GM21529 (cell line): ENCODE results near the gene DHX38.
"Not testable (repeated sequence)": the region's sequence is repeated elsewhere in the genome, so short reads cannot be mapped to it uniquely, and the experiment has no call there.

Source experiments
- ATAC-seq: cut with Tn5 transposase; IDR thresholded peaks from one replicate; pipeline ENCODE4 v1.9.1; 2021; ENCODE audit not compliant: unreplicated experiment

The DHX38 gene

DNA sequence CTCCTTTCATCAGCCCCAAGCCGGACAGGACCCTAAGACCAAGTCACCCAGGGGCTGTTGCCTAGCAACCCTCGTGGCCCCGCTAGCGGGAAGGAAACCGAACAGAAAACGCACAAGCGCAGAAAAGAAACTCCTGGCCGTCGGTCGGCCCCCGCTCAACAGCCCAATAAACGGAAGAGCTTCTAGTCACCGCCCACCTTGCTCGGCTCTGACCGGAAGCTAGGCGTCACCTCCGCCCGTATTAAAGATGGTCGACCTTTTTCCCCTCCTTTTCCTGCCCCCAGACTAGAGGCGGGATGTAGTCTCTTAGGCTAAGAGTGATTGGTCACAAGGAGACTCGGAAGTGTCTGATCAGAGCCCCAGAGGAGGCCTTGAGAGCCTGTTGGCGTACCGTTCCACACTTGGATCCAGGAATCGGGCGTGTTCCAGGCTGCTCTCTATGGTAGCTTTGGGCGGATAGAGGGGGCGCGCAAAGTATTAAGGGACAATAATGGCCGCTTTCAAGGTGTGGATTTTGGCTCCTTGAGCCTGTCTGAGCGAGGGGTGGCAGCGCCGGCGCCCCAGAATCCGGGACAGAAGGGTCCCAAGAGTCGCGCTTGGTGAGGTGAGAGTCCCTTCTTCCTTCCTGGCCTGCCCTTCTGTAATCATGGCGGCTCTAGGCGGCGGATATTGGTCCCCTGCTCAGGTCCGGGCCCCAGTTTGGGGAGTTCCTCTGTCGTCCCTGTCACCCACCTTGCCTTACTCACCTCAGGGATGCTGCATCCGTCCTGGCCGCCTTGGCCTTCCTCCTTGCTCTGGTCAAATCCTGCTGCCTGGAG, at the start of gene DHX38, which contains the start of gene TXNL4B:
TSS of gene DHX38 (plus strand) at position 400 of the 818 bp plus-strand sequence. CDS start 2,311 bp downstream, outside the sequence.
TSS of gene TXNL4B (minus strand) at position 173 of the 818 bp plus-strand sequence. CDS start 2,871 bp downstream, outside the sequence.
- ATAC-seq, result peak; percentile 97

DNA sequence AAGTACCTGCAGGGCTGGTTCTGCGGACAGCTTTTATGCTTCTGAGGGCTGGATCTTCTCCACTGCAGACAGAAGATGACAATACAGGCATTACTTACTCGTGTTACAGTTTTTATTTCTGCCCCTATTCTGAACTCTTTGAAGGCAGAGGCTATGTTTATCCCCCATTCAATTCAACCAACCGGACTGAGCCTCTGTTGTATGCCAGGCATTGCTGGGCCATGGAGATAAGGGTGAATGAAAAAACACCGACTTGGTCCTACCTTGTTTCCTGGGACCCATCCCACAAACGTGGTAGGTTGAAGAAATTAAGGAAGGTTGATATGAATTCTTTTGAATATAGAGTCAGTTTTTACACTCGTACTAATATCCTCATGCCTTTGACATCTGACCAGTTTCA, 49.4 kb upstream of the DHX38 start:
- ATAC-seq, result no peak

DNA sequence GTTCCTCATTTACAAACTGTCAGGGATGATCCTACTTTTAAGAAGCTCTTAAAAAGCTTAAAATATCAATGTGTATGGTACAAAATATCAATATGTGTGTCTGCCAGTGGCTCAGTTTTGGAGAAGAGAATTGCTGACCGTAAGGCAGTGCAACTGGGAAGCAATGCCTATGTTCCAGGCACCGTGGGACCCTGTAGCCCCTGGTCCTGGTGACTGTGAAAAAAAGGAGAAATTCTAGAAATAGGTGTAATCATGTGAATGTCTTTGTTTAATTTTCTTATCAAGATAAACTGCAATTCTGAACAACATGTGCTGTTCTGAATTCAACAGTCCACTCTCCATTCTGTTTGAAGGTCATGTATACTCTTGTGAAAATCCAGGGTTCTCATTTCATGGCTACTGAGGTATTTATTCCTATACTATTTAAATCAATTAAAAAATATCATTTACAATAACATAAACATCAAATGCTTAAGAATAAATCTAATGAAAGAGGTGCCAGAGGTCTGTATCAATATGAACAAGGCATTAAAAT, 48.8 kb upstream of the DHX38 start:
- ATAC-seq, result no peak

DNA sequence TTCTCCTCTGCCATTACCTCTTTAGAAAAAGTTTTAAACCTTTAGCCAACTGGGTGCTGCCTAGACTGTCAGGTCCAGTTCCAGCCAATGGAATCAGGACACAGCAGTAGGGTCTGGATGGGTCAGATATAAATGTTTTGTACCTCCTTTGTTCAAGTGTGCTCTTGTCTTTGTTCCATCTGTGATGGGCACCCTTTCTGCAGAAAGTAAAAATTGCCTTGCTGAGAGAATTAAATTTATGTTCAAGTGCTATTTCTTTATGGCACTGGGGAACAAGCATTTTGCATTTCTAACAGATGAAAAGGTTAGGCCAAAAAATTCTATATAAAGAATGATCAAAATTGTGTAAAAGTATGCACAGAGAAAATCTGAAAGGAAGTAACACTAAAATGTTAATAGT, 44.5 kb upstream of the DHX38 start:
- ATAC-seq, result no peak

DNA sequence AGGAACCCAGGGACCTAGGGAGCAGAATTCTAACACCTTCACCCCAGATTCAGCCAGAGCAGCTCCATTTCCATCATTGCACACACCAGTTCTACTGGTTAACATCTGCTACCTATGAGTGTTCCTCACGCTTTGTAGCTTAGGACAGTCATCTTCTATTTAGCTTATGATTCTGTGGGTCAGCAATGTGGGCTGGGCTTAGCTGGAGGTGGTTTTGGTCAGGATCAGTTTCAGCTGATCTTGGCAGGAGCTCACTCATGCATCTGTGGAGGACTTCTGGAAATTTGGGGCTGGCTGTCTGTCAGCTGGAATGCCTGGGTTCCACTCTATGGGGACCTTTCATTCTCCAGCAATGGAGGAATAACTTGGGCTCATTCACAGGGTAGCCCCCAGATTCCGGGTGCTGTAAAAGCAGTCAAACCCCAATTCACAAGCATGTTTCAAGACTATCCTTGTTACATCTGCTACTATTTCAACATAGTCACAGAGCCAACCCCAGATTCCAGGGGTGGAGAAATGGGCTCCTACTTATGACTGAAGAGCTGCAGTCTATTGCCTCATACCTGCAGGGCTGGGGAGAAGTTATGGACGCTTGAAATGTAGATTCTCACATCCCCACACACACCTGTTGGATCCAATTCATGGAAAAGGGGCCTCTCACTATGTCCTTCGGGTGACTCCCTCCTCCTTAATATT, 42.7 kb upstream of the DHX38 start:
- no peak for ATAC-seq

DNA sequence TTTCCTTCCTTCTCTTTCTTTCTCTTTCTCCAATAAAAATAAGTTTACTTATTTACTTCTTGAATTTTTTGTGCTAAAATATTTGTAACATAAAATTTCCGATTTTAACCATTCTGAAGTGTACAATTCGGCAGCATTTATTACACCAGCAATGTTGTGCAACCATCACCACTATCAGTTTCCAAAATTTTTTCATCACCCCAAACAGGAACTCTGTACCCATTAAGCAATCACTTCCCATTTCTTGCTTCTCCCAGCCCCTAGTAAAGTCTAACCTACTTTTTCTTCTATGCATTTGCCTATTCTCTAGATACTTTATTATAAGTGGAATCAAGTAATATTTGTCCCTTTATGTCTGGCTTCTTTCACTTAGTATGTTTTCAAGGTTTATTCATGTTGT, 41.8 kb upstream of the DHX38 start:
- no peak for ATAC-seq

DNA sequence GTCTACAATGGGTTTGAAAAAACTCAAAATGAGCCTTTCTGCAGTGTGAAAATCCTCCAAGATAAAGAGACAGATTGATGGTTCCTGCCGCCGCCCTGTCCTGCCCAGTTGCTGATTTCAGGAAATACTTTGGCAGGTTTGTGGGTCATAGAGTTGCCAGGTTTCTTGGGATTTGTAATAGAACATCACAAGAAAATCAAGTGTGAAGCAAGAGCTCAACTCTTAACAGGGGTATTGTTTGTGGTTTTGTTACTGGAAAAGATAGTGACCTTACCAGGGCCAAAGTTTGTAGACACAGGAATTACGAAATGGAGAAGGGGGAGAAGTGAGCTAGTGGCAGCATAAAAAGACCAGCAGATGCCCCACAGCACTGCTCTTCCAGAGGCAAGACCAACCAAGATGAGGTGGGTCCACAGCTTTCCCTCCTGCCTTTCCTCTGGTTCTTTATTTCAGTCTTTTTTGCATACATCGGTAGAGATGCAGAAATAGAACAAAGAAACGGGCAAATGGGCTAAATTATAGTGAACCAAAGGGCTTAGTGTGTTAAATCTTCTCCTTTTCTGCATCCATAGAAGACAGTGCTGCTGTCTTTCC, 39.3 kb upstream of the DHX38 start, which contains the start of gene HP:
TSS of gene HP (plus strand) at position 252 of the 594 bp plus-strand sequence. CDS start at position 400, 148 bp downstream.
- not testable (repeated sequence) for ATAC-seq

DNA sequence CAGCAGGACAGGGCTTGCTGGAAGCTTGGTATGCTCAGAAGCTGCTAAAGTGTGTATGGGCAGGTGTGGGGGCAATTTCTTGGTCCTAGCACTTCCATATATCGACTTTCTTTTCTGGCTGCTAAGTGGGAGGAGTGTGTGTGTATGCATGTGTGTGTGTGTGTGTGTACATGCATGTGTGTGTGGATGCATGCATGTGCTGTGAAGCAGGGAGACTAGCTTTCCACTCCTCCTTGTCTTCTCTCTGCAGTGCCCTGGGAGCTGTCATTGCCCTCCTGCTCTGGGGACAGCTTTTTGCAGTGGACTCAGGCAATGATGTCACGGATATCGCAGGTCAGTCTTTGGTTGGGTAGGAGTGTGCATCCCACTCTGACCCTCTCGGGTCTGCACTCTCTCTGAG, 37.7 kb upstream of the DHX38 start:
- ATAC-seq, result no peak

DNA sequence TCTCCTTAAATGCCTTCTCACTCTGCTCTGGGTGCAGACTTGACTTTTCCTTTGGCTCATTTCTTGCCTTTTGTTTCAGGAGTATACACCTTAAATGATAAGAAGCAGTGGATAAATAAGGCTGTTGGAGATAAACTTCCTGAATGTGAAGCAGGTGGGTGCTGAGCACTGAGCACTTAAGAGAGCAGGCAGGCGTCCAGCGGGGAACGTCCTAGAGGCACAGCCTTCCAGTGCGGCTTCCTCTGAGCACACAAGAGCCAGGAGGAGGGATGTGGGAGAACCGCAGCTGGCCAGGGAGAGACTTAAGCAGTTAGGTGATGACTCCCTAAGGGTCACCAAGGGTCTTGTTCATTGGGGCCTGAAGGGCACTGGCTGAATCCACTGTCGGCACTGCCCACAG, 36.3 kb upstream of the DHX38 start:
- not testable (repeated sequence) for ATAC-seq

DNA sequence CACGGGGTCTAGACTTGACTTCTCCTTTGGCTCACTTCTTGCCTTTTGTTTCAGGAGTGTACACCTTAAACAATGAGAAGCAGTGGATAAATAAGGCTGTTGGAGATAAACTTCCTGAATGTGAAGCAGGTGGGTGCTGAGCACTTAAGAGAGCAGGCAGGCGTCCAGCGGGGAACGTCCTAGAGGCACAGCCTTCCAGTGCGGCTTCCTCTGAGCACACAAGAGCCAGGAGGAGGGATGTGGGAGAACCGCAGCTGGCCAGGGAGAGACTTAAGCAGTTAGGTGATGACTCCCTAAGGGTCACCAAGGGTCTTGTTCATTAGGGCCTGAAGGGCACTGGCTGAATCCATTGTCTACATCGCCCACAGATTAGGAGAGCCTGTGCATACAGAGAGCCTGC, 34.6 kb upstream of the DHX38 start:
- ATAC-seq, result not testable (repeated sequence)

DNA sequence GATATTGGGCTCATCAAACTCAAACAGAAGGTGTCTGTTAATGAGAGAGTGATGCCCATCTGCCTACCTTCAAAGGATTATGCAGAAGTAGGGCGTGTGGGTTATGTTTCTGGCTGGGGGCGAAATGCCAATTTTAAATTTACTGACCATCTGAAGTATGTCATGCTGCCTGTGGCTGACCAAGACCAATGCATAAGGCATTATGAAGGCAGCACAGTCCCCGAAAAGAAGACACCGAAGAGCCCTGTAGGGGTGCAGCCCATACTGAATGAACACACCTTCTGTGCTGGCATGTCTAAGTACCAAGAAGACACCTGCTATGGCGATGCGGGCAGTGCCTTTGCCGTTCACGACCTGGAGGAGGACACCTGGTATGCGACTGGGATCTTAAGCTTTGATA, 33.2 kb upstream of the DHX38 start:
- ATAC-seq, result no peak

DNA sequence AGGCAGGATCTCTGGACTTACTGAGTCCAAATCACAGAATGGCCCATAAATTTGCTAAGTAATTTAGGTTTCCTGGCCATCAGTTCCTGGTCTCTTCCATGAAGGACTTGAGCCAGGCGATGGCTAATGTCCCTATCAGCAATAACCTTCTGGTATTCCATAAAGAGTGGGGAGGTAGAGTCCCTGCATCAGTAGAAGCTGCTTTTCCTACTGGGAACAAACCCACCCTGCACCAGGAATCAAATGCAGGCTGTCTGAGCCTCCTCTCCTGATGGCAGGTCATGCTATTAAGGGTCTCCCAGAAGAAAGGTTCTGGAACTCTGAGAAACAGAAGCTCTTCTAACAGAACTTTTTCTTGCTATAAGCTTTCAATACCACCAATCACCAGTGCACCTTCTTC, 32.1 kb upstream of the DHX38 start:
- no peak for ATAC-seq

DNA sequence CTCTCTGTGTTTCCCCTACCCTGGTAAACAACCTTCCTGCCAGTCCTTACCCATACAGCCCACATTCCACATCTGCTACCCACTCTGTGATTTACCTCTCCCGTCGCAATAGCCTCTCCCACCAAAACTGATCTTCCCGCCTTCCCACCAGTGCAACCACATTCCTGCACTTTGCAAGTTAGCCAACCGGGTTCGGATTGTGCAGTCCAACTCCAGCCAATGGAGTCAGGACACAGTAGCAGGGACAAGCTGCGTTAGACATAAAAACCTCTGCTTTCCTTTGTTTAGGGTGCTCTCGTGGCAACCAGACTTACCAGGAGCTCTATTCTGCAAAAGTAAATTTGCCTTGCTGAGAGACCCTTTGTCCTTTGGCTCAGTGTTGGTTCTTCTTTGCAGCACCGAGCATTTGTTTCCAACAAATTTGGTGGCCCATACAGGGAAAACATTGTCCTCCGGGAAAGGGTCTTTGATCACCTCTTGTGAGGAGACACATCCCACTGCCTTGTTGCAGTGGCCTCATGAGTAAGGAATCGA, 29.2 kb upstream of the DHX38 start:
- no peak for ATAC-seq

DNA sequence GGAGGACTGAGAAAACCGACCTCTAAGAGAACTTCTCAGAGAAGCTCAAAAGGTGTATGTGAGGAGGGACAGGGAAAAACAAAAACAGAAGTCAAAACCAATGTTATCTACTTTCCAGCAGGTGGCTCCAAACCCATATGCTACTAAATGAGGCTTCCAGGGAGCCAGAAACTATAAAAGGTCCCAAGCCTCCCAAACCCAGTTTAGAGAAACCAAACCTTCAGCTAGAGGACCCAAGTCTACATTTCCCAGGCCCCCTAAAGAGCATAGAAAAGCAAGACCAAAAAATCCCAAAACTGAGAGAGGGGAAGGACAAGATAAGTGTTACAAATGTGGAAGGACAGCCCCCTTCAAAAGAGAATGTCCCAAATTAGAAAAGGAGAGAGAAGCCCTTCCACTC, 26.9 kb upstream of the DHX38 start:
- ATAC-seq, result no peak

DNA sequence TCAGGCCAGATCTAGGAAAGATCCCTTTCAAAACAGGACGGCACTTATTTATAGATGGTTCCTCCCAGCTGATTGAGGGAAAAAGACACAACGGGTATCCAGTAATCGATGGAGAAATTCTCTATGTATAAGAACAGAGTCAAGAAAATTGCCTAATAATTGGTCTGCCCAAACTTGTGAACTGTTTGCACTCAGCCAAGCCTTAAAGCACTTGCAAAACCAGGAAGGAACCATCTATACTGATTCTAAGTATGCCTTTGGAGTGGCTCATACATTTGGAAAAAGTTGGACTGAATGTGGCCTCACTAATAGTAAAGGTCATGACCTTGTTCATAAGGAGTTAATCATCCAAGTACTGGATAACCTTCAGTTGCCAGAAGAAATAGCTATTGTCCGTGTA, 24.7 kb upstream of the DHX38 start:
- no peak for ATAC-seq

DNA sequence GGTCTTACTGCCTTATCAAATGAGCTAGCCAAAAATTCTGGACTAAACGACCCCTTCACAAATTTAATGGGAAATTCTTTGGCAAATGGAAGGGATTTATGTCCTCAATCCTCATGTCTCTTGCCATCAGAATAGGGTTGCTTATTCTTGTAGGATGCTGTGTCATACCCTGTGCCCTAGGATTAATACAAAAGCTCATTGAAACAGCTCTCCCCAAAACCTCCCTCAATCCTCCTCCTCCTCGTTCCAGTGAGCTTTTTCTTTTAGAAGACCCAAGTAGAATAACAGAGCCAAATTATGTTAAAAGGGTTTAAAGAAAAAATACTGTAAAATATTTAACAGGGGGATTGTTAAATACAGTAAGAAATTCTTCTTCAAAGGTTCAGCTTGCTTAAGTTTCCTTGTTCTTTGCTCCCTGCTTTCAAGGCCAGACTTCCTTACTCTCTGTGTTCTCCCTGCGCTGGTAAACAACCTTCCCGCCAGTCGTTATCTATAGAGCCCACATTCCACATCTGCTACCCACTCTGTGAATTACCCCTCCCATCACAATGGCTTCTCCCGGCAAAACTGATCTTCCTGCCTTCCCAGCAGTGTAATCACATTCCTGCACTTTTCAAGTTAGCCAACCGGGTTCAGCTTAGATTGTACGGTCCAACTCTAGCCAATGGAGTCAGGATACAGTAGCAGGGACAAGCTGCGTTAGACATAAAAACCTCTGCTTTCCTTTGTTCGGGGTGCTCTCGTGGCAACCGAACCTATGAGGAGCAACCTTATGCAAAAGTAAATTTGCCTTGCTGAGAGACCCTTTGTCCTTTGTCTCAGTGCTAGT, 20.9 kb upstream of the DHX38 start:
- ATAC-seq, result no peak

DNA sequence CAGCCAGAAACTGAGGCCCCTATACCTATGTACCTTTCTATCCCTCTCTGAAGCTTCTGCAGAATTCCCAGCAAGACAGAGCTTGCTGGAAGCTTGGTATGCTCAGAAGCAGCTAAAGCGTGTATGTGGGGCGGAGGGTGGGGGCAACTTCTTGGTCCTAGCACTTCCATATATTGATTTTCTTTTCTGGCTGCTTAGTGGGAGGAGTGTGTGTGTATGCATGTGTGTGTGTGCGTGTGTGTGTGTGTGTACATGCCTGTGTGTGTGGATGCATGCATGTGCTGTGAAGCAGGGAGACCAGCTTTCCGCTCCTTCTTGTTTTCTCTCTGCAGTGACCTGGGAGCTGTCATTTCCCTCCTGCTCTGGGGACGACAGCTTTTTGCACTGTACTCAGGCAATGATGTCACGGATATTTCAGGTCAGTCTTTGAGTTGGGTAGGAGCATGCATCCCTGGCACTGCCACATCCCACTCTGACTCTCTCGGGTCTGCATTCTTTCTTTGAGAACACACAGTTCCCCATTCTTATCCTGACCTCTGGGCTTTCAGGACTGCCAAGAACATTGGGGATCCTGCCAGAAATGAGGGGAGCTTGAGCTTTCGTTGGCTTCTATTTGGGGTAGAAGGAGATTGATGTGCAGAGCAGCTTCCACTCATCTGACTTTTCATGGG, 20.0 kb upstream of the DHX38 start:
- ATAC-seq, result no peak

DNA sequence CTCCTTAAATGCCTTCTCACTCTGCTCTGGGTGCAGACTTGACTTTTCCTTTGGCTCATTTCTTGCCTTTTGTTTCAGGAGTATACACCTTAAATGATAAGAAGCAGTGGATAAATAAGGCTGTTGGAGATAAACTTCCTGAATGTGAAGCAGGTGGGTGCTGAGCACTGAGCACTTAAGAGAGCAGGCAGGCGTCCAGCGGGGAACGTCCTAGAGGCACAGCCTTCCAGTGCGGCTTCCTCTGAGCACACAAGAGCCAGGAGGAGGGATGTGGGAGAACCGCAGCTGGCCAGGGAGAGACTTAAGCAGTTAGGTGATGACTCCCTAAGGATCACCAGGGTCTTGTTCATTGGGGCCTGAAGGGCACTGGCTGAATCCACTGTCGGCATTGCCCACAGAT, 18.6 kb upstream of the DHX38 start:
- ATAC-seq, result not testable (repeated sequence)

DNA sequence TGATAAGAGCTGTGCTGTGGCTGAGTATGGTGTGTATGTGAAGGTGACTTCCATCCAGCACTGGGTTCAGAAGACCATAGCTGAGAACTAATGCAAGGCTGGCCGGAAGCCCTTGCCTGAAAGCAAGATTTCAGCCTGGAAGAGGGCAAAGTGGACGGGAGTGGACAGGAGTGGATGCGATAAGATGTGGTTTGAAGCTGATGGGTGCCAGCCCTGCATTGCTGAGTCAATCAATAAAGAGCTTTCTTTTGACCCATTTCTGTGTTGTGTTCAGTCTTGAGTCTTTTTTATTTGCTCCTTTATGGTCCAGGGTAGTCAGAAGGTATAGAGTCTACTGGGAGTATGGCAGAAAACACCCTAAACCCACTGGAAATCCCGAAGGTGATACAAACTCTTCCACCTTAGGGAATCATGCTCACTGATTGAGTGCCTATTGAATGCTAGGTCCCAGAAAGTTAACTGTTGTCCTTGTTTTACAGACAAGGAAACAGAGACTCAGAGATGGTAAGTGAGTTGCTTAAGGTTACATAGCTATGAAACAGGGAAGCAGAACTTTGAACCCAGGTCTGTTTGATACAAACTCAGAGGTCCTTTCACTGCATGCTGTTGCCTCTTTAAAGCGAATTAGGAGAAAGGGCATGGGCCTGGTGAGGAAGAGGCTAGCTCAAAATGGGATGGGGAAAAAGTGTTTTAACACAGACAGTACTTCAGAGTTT, 16.5 kb upstream of the DHX38 start:
- not testable (repeated sequence) for ATAC-seq
